ENCODE results near the gene COQ10A. TPM values are rescaled to one million over a fixed set of nuclear protein-coding genes. Genes with fewer than 3 reads are reported as not detected.

Gene COQ10A
- total RNA-seq, 1 experiment from 2014 or later, result 26.1 TPM

DNA sequence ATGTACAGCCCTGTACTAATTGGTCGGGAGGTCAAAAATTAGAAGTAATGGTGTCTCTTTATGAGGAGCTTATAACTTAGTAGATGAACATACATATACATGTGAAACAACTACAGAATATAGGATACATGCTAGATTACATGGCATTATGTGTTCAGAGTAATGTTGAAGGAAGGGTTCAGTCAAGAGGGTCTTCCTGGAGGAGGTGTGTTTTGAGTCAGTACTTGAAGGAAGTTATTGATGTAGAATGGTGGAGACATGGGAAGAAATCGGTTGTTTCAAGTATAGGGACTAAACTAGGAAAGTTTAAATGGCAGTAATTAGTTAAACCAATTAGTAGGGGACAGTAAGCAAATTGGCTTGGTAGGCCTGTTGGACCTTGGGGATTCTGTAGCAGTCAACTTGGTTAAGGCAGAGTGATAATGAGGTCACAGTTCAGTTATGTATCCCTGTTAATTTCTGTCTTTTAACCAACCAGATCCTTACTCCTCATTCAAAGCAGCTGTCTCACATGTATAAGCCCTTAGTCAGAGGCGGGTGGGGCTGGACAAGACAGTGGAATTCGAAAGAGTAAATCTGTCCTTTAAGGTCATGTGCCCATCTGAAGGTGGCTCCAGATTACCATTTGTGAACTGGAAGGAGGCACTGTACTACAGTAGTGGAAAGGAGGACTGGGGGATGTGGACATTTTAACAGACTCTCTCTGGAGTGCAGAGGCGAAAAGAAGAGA is 5.1 kb upstream of the COQ10A start:
- TF ChIP-seq, protein P1, sequence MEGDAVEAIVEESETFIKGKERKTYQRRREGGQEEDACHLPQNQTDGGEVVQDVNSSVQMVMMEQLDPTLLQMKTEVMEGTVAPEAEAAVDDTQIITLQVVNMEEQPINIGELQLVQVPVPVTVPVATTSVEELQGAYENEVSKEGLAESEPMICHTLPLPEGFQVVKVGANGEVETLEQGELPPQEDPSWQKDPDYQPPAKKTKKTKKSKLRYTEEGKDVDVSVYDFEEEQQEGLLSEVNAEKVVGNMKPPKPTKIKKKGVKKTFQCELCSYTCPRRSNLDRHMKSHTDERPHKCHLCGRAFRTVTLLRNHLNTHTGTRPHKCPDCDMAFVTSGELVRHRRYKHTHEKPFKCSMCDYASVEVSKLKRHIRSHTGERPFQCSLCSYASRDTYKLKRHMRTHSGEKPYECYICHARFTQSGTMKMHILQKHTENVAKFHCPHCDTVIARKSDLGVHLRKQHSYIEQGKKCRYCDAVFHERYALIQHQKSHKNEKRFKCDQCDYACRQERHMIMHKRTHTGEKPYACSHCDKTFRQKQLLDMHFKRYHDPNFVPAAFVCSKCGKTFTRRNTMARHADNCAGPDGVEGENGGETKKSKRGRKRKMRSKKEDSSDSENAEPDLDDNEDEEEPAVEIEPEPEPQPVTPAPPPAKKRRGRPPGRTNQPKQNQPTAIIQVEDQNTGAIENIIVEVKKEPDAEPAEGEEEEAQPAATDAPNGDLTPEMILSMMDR (conservative IDR thresholded peaks at IDR 0.05), result no peak
- Mint-ChIP-seq H3K27me3 (ENCODE audit: low read depth) (peaks cover 2% of the 10 kb centered on the region; the same call in 1 of the 2 replicates), H3K9me3 (no peaks in the 10 kb centered on the region; a peak in 1 of 5 replicates), H3K27ac (no peak overlapping the region), H3K4me3 (no peak overlapping the region), H3K4me1 (peaks cover 17 to 20% of the 10 kb centered on the region in 2 experiments), H3K36me3 (ENCODE audit: insufficient read depth in 1 of 3, low read depth in 3 of 3) (0 out of 7 replicates have a peak, but pooled peaks cover 0 to 2% (median under 1%) of the 10 kb centered on the region in 3 experiments)
- no CpG with 5 or more reads among the region's 5 CpGs for WGBS (ENCODE audit: extremely low coverage, insufficient read length, low lambda C conversion rate)
- H2BK120ac ChIP-seq (ENCODE audit: low read depth, low read length, poor library complexity, severe bottlenecking), result no peak overlapping the region
- DNase-seq, result no peak
- no peaks in the 10 kb centered on the region for H3K79me2 ChIP-seq (ENCODE audit: insufficient read depth, low read length)
- no peak overlapping the region for H4K5ac ChIP-seq (ENCODE audit: insufficient read length, low read depth, low read length)
- H2BK20ac ChIP-seq (ENCODE audit: low read depth, low read length, poor library complexity, severe bottlenecking), result no peak overlapping the region
- no peak overlapping the region for H3K4me2 ChIP-seq (ENCODE audit: insufficient read depth, insufficient read length, low read length)
- H2BK5ac ChIP-seq (ENCODE audit: insufficient read length, low read length), result no peak overlapping the region
- H3K23ac ChIP-seq (ENCODE audit: insufficient read length, low read depth, low read length), result no peak overlapping the region
- H3K79me1 ChIP-seq (ENCODE audit: insufficient read depth, low read depth, low read length, poor library complexity, severe bottlenecking), result no peaks in the 10 kb centered on the region
- no peak overlapping the region for H2BK15ac ChIP-seq (ENCODE audit: low read depth, low read length)
- no peak overlapping the region for H3K9ac ChIP-seq (ENCODE audit: extremely low read depth, insufficient read length, low read length)
- H3K4me1 ChIP-seq (ENCODE audit: insufficient read depth, low read length), result no peaks in the 10 kb centered on the region
- H3K9me3 ChIP-seq (ENCODE audit: control insufficient read depth, low read depth, low read length), result no peaks in the 10 kb centered on the region
- H3K4ac ChIP-seq (ENCODE audit: low read depth, low read length), result no peak overlapping the region
- H4K20me1 ChIP-seq (ENCODE audit: control insufficient read depth, insufficient read depth, insufficient read length), result no peaks in the 10 kb centered on the region
- no peak overlapping the region for H4K91ac ChIP-seq (ENCODE audit: insufficient read length, low read depth, low read length)
- no peak overlapping the region for H3K18ac ChIP-seq (ENCODE audit: insufficient read length, low read depth, low read length)
- H4K8ac ChIP-seq (replicated peaks; ENCODE audit: insufficient read length, low read depth, low read length), result no peak overlapping the region
- no peak overlapping the region for H2AFZ ChIP-seq (ENCODE audit: low read length)
- H2BK12ac ChIP-seq (ENCODE audit: insufficient read length, low read depth, low read length), result no peak overlapping the region
- H3K27ac ChIP-seq (ENCODE audit: insufficient read length, low read depth, low read length), result no peak overlapping the region
- H2AK5ac ChIP-seq (ENCODE audit: insufficient read length, low read length), result no peak overlapping the region
- no peak overlapping the region for H3K56ac ChIP-seq (ENCODE audit: insufficient read length, low read depth, low read length)
- peaks cover under 1% of the 10 kb centered on the region for H3K23me2 ChIP-seq (ENCODE audit: insufficient read length, low read depth, low read length, poor library complexity, severe bottlenecking)
- no peak overlapping the region for H3K14ac ChIP-seq (ENCODE audit: insufficient read depth, low read length)
- no peaks in the 10 kb centered on the region for H3K27me3 ChIP-seq (ENCODE audit: insufficient read depth, low read length)
- no peak overlapping the region for H3T11ph ChIP-seq (ENCODE audit: low read length)
